Frontal cortex (tissue), 4 donors: Measurements from ENCODE around the gene TYROBP. TPM values are rescaled to one million over a fixed set of nuclear protein-coding genes. Genes with fewer than 3 reads are reported as not detected.
"Not testable (repeated sequence)": the region's sequence is repeated elsewhere in the genome, so short reads cannot be mapped to it uniquely, and the experiment has no call there.

Source experiments
- DNase-seq, 2 donors: peaks; one replicate each; pipeline ENCODE4 v3.0.0; 2012; ENCODE audit warnings: low spot score in 2 of 2
- FAIRE-seq: peaks from 2 replicates; lab custom pipeline; 2012; peaks lifted over from hg19 to GRCh38; lab: Jason Lieb, UNC
- total RNA-seq: library from RNA; depleted of rRNA; stranded (reverse); fragments of >200 nt; gene quantifications from one replicate; pipeline ENCODE4 v1.2.3, GENCODE V29; 2014
- donor health status: control.
- donor health status: control.
- donor health status: control.

TYROBP gene
- 2.9 TPM for total RNA-seq

- FAIRE-seq (no peak), DNase-seq (no peak)
These were observed at the start of gene TYROBP for GRCh38 chr19:35908010-35908441. TSS of gene TYROBP (minus strand) at chr19:35908295. CDS start at chr19:35908228, 67 bp downstream.

- not testable (repeated sequence) for FAIRE-seq
These were observed 49.3 kb upstream of the TYROBP start for GRCh38 chr19:35957411-35957810.

GRCh38 chr19:35955881-35956634 is 48.0 kb upstream of the TYROBP start:
- FAIRE-seq: no peak
- no peak for DNase-seq

More at GRCh38 chr19:35957411-35957810, 49.3 kb upstream of the TYROBP start:
- DNase-seq: not testable (repeated sequence)

- FAIRE-seq (no peak), DNase-seq (no peak)
These were observed 41.0 kb upstream of the TYROBP start for GRCh38 chr19:35949131-35949530.

GRCh38 chr19:35946203-35946602 is 38.1 kb upstream of the TYROBP start:
- DNase-seq (no peak), FAIRE-seq (no peak)

GRCh38 chr19:35945121-35945790 is 37.2 kb upstream of the TYROBP start:
- FAIRE-seq: no peak
- DNase-seq: no peak

GRCh38 chr19:35944556-35944955 is 36.5 kb upstream of the TYROBP start:
- FAIRE-seq: no peak

GRCh38 chr19:35943321-35944301 is 35.5 kb upstream of the TYROBP start:
- no peak for DNase-seq
- no peak for FAIRE-seq

More at GRCh38 chr19:35944556-35944955, 36.5 kb upstream of the TYROBP start:
- no peak for DNase-seq

GRCh38 chr19:35942235-35942634 is 34.1 kb upstream of the TYROBP start:
- DNase-seq (no peak), FAIRE-seq (no peak)

- FAIRE-seq (no peak), DNase-seq (no peak)
These were observed 32.7 kb upstream of the TYROBP start for GRCh38 chr19:35940839-35941238.

- FAIRE-seq (no peak), DNase-seq (no peak)
These were observed 32.1 kb upstream of the TYROBP start for GRCh38 chr19:35940078-35940775.

- FAIRE-seq (no peak), DNase-seq (peak in 1 of 2 donors; percentile 26)
These were observed 31.4 kb upstream of the TYROBP start for GRCh38 chr19:35939307-35940077.

GRCh38 chr19:35938282-35939224 is 30.5 kb upstream of the TYROBP start:
- DNase-seq (peak in 1 of 2 donors; percentile 35), FAIRE-seq (no peak)

- peak in 1 of 2 donors; percentile 45 for DNase-seq
- no peak for FAIRE-seq
These were observed 29.5 kb upstream of the TYROBP start for GRCh38 chr19:35937345-35938281.

GRCh38 chr19:35936738-35937268 is 28.7 kb upstream of the TYROBP start:
- FAIRE-seq: no peak
- DNase-seq: peak in 1 of 2 donors; percentile 48
